RWPE2 (cell line): ENCODE results near the gene TOM1L2.

ENCODE experiments used
- ATAC-seq: fragments of 200-7000 bp; cut with Tn5 transposase; 3 replicates; pipeline ENCODE4 v1.9.1; 2021; ENCODE audit warnings: low read depth
- DNase-seq: peaks from one replicate; pipeline ENCODE4 v3.0.0-alpha.2; 2020; ENCODE audit warnings: low spot score
- H3K27ac ChIP-seq: fragments of 450-650 bp; 2 replicates; pipeline ENCODE4 v1.5.1; 2017; ENCODE audit warnings: mild to moderate bottlenecking; ENCODE audit not compliant: poor library complexity, severe bottlenecking
- H3K27me3 ChIP-seq: fragments of 250-450 bp; sonication (Bioruptor Pico); 2 replicates; pipeline ENCODE4 v1.5.1; 2021; ENCODE audit warnings: mild to moderate bottlenecking, moderate library complexity; ENCODE audit not compliant: insufficient read depth, poor library complexity, severe bottlenecking
- H3K36me3 ChIP-seq: fragments of 250-450 bp; sonication (Bioruptor Pico); 2 replicates; pipeline ENCODE4 v1.5.1; 2020; ENCODE audit warnings: low read depth, mild to moderate bottlenecking, moderate library complexity
- H3K4me1 ChIP-seq: fragments of 250-450 bp; sonication (Bioruptor Pico); 2 replicates; pipeline ENCODE4 v1.5.1; 2021; ENCODE audit warnings: mild to moderate bottlenecking, moderate library complexity; ENCODE audit not compliant: insufficient read depth, poor library complexity, severe bottlenecking
- H3K4me3 ChIP-seq: fragments of 250-450 bp; sonication (Bioruptor Pico); 2 replicates; pipeline ENCODE4 v1.5.1; 2021; ENCODE audit warnings: mild to moderate bottlenecking, moderate library complexity; ENCODE audit not compliant: severe bottlenecking
- H3K9me3 ChIP-seq: fragments of 250-450 bp; sonication (Bioruptor Pico); 2 replicates; pipeline ENCODE4 v1.5.1; 2021; ENCODE audit warnings: mild to moderate bottlenecking, moderate library complexity; ENCODE audit not compliant: severe bottlenecking
- TF ChIP-seq, protein P1 (sequence below): fragments of 450-650 bp; IDR thresholded peaks from one replicate; pipeline ENCODE4 v1.5.1; 2017; ENCODE audit warnings: mild to moderate bottlenecking, moderate library complexity; ENCODE audit not compliant: poor library complexity, severe bottlenecking

The TOM1L2 gene

DNA sequence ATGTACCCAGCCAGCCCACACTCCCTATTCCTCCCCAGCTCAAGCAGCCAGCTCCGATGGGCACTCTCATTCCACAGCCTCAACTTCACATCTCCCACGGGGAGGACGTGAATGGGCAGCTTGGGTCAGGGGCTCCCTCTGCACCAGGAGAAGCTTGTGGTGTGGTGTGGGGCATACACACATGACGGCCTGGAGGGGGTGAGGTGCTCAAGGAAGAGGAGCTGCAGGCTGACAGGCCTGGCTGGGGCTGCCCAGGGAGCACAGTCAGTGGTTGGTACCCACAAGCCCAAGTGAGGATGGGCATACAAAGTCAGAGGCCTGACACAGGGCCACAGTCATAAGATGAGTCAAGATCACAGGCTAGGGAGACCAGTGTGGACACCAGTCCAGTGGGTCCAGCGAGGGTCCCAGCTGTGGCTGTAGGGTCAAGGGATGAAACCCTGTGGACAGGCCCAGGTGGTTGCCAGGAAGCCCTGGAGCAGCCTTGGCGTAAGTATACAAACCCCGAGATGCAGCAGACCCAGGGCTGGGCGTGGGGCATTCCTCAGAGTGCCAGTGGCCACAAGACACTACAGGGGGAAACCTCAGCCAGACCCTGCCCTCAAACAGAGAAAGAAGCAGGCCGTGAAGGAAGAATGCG is 4.9 kb upstream of the TOM1L2 start:
- Histone ChIP-seq H3K4me3 (no peak overlapping the region), H3K9me3 (no peaks in the 10 kb centered on the region), H3K36me3 (no peaks in the 10 kb centered on the region), H3K27ac (no peak overlapping the region), H3K27me3 (no peaks in the 10 kb centered on the region), H3K4me1 (no peaks in the 10 kb centered on the region)
- TF ChIP-seq, protein P1, sequence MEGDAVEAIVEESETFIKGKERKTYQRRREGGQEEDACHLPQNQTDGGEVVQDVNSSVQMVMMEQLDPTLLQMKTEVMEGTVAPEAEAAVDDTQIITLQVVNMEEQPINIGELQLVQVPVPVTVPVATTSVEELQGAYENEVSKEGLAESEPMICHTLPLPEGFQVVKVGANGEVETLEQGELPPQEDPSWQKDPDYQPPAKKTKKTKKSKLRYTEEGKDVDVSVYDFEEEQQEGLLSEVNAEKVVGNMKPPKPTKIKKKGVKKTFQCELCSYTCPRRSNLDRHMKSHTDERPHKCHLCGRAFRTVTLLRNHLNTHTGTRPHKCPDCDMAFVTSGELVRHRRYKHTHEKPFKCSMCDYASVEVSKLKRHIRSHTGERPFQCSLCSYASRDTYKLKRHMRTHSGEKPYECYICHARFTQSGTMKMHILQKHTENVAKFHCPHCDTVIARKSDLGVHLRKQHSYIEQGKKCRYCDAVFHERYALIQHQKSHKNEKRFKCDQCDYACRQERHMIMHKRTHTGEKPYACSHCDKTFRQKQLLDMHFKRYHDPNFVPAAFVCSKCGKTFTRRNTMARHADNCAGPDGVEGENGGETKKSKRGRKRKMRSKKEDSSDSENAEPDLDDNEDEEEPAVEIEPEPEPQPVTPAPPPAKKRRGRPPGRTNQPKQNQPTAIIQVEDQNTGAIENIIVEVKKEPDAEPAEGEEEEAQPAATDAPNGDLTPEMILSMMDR: no peak
- DNase-seq (no peak), ATAC-seq (no peak)

DNA sequence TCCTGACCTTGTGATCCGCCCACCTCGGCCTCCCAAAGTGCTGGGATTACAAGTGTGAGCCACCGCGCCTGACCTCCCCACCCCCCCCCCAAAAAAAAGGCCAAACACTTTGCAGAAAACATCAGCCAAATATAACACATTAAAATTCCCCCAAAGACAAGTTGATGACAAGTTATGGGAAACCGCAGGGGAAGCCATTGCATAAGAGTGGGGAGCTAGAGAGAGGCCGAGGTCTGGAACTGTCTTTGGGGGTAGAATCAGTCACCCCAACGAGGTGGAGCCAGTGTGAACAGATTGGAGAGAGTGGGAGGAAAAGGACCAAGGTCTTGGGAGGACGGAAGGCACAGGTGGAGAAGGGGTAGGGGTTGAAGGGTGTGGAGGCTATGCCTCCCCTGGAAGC is 3.2 kb upstream of the TOM1L2 start:
- no peaks in the 10 kb centered on the region for H3K9me3 ChIP-seq
- no peak overlapping the region for H3K27ac ChIP-seq
- H3K36me3 ChIP-seq: no peaks in the 10 kb centered on the region
- DNase-seq (no peak), ATAC-seq (no peak)
- H3K27me3 ChIP-seq: no peaks in the 10 kb centered on the region
- TF ChIP-seq, protein P1: no peak
- H3K4me3 ChIP-seq: no peak overlapping the region
- peaks cover 6% of the 10 kb centered on the region for H3K4me1 ChIP-seq

DNA sequence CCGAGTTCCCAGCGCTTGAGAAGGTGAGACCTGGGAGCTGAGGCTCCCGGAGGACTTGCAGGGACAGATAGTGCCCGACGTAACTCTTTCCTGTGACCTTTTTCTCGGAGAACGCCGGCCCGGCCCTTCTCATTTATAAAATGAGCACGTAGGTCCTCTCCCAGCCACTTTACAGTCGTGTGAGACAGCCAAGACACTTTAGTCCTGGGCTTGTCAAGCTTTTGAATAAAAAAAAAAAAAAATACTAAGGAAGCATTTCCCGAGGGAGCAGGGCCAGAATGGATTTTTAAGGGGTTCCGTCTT is 703 bp upstream of the TOM1L2 start:
- H3K4me3 ChIP-seq: peak overlapping the region; percentile 41
- TF ChIP-seq, protein P1: no peak
- no peak for DNase-seq
- H3K9me3 ChIP-seq: no peaks in the 10 kb centered on the region
- no peaks in the 10 kb centered on the region for H3K36me3 ChIP-seq
- no peak for ATAC-seq
- no peak overlapping the region for H3K27ac ChIP-seq
- H3K4me1 ChIP-seq: peaks cover 6% of the 10 kb centered on the region
- H3K27me3 ChIP-seq: no peaks in the 10 kb centered on the region

DNA sequence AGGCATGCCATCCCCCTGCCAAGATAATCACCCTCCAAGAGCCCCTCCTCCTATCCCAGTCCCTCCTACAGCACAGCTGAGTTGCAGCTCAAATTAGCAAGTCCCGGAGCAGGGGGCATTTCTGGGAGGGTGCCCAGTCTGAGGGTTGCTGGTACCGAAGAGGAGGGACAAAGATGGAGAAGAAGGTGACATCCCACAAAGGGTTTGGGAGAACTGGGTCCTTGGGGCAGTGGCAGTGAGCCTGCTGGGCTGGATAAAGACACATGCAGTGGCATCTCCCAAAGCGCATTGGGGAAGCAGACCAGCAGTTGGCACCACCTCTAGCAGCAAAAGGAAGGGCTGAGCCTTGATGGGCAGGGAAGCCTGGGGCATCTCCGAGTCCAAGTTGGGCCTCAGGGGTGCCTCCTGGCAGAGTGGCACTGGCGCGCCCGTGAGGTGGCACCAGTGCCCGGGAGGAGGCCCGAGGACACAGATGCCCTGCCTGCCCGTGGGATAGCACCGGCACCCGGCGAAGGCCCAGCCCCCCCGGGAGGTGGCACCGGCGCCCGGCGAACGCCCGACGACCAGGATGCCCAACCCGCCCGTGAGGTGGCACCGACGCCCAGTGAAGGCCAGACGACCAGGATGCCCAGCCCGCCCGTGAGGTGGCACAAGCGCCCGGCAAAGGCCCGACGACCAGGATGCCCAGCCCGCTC is 622 bp downstream of the TOM1L2 start:
- TF ChIP-seq, protein P1: peak; percentile 14
- Histone ChIP-seq H3K4me1 (peaks cover 6% of the 10 kb centered on the region), H3K27me3 (no peaks in the 10 kb centered on the region), H3K4me3 (peak overlapping the region; percentile 87), H3K36me3 (no peaks in the 10 kb centered on the region), H3K9me3 (no peaks in the 10 kb centered on the region), H3K27ac (peak overlapping the region; percentile 49)
- DNase-seq (no peak), ATAC-seq (no peak)

DNA sequence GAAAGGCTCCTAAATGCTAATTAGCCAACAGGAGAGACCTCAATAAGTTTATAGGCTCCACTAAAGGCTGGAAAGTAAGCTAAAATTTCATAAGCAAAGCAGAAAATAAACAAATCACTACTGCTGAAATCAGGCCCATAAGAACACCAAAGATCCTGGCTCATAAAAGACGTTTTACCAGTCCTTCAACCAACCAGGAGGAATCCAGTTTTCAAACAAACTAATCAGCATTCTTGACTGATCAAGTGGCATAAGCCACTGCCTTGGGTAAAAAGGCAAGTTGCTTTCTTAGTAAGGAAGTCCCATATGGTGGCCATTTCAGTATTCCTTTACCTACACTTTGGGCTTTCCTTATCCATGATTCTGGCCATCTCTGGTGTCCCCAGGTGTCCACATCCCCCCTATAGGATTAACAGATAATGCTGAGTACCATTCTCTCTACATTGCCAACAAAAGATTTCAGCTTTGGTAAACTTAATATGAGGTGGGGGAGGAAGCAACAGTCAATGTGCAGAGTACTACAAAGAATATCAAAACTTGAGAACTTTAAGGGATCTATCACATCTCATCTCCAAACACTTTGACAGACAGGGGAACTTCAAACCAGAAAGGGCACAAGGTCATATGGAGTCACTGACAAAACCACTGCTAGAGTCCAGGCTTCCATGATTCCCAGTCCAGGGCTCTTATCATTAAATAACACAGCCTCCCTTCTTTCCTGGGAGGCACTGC is 1.3 kb downstream of the TOM1L2 start:
- ATAC-seq (no peak), DNase-seq (no peak)
- Histone ChIP-seq H3K4me3 (peak overlapping the region; percentile 87), H3K27ac (peak overlapping the region; percentile 49), H3K36me3 (0 out of 2 replicates have a peak, but pooled peaks cover 3% of the 10 kb centered on the region), H3K9me3 (no peaks in the 10 kb centered on the region), H3K4me1 (peaks cover 6% of the 10 kb centered on the region), H3K27me3 (no peaks in the 10 kb centered on the region)
- TF ChIP-seq, protein P1: no peak
